Stimulated activated CD4-positive, alpha-beta T cell treated with anti-CD3 and anti-CD28 coated beads, TNF-alpha, amount 100 ng/mL, for 48 hours (primary cell): ENCODE data around the gene NOS3.

ENCODE experiments used
- DNase-seq, 3 donors: peaks; one replicate each; pipeline ENCODE4 v3.0.0-alpha.2; 2020; ENCODE audit warnings: low read depth in 3 of 3

Gene NOS3

GRCh38 chr7:151058781-151059366 is 68.1 kb downstream of the NOS3 start:
- DNase-seq: no peak

DNA sequence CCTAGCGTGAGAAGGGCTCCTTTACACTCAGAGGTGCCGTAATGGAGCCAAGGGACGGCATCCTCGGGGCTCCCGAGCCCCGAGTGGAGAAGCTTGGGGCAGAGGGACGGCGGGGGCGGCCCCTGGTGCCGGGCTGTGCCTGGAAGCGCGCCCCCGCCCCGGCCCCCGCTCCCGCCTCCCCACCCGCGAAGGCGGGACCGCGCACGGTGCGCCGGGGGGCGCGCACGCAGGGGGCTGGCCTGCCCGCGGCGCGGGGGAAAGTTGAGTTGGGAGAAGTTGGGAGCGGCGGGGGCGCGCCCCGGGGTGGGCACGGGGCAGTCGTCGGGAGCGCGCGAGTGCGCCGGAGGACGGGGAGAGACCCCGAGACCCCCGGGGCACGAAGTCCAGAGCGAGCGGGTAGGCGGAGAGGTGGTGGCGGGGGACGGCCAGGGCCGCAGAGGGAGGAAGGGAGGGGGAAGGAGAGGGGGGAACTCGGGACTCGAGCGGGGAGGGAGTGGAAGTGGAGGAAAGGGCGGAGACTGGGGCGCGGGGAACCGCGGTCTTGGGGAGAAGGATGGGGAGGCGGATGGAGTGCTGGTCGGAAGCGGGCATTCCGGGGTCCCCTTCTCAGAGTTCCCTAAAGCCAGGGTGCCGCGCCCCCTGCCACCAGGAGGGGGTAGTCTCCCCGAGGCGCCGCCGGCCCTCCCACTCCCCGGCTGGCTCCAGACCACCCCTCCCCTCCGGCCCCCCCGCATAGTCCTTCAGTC is 68.7 kb downstream of the NOS3 start, which contains the start of gene SLC4A2:
Gene SLC4A2, plus strand, starts transcription at position 223 of the 746 bp plus-strand sequence. CDS start 2,399 bp downstream, outside the sequence.
- peak in 2 of 3 donors; percentile 49 to 69 for DNase-seq

DNA sequence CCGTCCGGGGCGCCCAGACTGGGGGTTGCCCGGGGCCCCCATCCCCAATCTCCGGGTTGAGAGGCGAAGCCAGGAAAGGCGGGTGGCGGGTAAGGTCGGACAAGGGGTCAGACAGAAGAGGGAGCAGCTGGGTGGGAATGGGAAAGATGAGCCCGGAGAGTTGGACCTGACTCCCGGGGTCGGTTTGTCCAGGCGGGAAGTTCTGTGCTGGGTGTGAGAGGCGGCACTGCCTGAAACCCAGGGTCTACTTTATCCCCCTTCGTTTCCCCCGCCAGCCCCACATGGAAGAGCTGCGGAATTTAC is 69.2 kb downstream of the NOS3 start:
- no peak for DNase-seq

DNA sequence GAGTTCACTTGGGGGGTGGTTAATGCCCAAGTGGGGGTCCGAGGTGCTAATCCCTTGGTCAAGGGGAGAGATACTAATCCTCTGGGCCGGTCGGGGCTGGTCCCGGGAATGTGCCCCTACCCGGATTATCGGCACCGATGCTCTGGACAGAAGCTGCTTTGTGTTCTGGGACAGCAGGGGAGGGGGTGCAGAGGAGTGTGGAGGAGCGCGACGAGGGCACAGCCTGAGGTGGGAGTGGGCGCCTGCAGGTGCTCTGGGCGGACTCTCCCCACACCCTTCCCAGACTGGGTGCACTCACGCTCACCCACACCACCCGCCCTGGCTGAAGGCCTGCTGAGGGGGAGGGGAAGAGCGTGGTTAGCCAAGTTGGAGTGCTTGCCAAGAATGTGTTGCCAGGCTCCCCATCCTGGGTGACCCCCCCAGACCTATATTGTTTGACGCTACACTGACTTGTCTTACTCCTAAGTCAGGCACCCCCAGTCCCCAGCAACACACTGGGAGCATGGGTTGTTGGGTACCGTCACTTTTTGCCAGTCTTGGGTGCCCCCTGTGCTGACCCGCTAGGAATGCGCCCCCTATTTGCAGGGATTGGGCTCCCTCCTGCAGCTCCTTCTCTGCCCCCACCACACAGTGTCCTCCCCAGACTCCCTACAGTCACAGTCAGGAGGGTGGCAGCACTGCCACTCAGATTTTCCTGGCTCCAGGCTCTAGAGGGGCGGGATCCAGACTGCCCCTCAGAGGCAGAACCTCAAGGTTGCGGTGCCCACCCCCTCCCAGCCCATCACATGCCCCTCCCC is 69.8 kb downstream of the NOS3 start:
- no peak for DNase-seq

DNA sequence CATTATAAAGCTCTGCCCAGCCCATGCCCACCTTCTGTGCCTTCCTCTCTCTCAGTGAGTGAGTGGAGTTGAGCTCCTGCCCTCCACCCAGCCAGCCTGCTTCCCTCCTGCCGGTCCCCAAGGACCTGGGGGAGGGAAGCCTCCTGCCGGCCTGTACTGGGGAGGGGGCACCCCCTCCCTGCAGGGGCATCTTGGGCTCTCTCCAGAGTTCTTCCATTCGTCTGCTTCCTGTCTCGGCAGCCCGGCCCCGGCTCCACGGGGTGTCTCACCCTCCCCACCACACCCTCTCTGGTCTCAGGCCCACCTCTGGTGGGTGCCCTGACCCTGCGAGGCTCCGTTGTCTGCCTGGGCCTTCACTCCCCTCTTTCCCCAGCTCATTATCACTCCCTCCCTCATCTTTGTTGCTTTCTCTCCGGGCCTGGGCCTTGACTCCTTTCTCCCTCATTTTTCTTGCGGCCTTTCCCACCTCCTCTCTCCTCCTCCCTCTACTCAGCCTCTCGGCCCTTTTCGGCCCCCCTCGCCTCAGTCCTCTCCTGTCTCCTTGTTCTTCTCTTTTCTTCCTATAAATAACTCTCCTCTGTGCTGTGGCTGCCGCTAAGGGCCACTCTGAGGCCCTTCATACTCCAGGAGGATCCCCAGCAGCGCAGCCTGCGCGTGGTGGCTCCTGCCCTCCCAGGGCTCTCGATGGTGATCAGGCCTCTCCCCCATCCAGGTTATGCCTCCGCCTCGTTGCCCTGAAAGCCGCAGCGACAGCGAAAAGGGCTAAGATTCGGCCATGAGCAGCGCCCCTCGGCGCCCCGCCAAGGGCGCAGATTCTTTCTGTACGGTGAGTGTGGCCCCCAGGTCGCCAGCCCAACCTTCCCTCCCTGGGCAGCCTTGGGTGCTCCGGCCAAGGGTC is 70.6 kb downstream of the NOS3 start:
- no peak for DNase-seq

DNA sequence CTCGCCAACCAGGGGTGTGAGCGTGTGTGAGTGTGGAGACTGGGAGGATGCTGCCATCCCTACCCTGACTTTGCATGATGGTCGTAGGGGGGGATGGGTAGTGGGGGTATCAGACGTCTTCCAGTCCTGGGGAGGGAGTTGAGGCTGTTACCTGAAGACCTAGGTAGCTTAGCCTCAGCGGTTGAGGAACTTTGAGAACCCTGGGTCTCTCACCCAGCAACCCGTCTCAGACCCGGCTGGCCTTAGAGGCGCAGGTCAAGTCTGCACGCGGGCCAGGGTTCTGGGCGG is 71.2 kb downstream of the NOS3 start:
- no peak for DNase-seq

DNA sequence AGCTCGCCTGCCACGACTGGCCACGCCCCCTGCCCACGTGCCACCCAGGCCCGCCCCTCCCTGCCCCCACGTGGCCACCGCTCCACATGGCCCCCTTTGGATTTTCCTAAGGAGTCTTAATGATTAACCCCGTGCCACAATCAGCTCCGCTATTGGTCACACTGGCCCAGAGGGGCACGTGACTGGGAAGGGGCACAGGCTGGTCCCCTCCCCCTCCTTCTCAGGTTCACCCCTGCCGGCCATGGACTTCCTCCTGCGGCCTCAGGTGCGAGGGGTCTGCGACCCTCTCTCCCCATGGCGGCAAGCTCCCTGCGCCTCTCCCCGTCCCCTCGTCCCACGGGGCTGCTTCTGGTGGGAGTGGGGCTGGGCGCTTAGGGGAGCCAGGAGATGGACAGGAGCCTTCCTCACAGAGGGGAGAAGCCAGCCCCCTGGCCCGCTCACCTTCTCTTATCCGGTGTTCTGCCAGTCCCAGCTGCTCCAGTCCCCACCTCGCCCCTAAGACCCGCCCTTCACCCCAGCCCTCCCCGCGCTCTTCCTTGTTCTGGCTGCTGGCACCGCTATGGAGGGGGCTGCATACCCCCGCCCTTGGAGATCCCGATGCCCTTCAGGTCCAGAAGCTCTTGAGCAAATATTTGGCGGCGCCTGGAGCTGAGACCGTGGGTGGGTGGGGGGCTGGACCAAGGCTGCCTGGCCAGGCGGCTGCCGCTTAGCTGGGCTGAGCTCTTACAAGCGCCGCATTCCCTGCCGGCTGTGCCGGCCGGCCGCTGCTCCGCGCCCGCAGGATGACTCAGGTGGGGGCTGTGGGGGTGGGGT is 71.8 kb downstream of the NOS3 start:
- no peak for DNase-seq

DNA sequence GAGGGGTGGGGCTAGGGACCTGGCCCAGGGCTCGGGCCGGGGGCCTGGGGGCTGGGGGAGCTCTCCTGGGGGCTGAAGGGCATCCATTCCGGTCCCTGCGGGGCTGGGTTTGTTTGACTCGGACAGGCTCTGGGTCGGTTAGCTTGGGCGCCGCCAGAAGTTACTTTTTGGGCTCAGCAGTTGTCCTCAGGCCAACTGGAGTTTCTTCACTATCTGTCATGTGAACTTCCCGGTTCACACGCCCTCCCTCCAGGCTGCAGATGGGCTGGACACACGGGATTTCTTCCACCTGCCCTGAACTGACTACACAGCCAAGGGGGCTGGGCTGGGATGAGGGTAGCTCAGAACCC is 72.4 kb downstream of the NOS3 start:
- no peak for DNase-seq
